ENCODE data around the gene MPDZ. TPM values are rescaled to one million over a fixed set of nuclear protein-coding genes. Genes with fewer than 3 reads are reported as not detected.

MPDZ gene
- polyA plus RNA-seq, 3 donors from 2014 or later = not detected

DNA sequence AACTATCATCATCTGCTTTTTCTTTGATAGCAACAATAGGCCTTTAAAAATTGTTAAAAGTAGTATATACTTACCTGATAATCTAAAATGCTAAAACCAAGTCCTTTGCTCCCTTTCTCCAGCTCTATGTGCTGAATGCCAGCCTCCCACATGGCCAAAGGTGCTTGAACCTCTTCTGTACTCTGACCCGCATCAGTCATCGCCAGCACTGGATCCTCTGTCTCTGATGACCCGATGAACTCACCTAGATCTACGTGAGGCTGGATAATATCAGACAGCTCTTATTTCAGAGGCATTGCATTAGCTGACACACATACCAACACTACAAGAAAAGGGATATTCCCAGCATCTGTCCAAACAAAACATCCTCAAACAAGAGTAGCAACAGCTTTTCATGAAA lies 89.5 kb downstream of the MPDZ start:
- no peak for DNase-seq
- Mint-ChIP-seq H3K9me3 (peaks cover 6 to 39% (median 9%) of the 10 kb centered on the region in 6 donors), H3K27me3 (ENCODE audit: low read depth in 3 of 3) (no peaks in the 10 kb centered on the region), H3K4me3 (no peak overlapping the region), H3K4me1 (no peaks in the 10 kb centered on the region), H3K36me3 (no peaks in the 10 kb centered on the region), H3K27ac (no peak overlapping the region)

DNA sequence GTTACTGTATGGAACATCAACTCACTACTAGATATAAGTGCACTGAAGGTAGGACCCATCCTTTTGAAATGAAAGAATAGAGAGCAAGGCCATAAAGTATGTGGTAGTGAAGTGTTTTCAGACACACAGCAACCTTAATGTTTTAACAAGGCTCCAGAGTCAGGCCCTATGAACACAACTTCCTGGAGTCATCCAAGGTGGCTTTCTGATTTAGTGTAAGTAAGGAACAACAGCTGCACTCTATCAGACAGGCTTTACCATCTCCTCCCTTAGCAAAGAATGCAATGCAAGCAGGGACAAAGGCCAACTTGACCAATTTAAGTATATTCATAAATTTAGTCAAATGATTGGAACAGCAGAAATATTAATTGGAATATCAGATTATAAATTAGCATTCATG lies 90.1 kb downstream of the MPDZ start:
- Mint-ChIP-seq H3K36me3 (no peaks in the 10 kb centered on the region), H3K4me1 (no peaks in the 10 kb centered on the region), H3K27ac (no peak overlapping the region), H3K27me3 (ENCODE audit: low read depth in 3 of 3) (no peaks in the 10 kb centered on the region), H3K4me3 (no peak overlapping the region), H3K9me3 (peaks cover 6 to 38% (median 7%) of the 10 kb centered on the region in 6 donors)
- DNase-seq = no peak

DNA sequence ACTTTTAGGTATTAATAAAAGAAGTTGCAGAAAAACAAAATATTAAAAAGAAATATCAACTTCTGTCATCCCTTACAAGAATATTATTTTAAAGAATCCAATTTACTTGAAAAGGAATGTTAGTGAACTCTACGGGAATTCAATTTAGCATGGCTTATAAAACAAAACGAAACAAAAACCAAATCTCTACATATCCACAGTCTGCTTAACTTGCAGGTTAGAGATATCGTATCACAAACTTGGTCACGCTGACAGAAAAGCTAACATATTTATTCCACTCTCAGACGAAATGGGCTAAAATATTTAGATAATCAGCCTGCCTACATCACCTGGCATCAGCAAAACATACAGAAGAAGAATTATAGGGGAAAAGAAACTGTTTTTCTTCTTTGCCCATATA lies 92.7 kb downstream of the MPDZ start:
- no peak overlapping the region for H3K27ac Mint-ChIP-seq
- no peaks in the 10 kb centered on the region for H3K4me1 Mint-ChIP-seq
- peaks cover 2 to 32% (median 6%) of the 10 kb centered on the region in 6 donors for H3K9me3 Mint-ChIP-seq
- H3K27me3 Mint-ChIP-seq (ENCODE audit: low read depth in 3 of 3) = no peaks in the 10 kb centered on the region
- H3K4me3 Mint-ChIP-seq = no peak overlapping the region
- H3K36me3 Mint-ChIP-seq = peaks cover 0 to 3% (median 0%) of the 10 kb centered on the region in 3 donors
- no peak for DNase-seq

DNA sequence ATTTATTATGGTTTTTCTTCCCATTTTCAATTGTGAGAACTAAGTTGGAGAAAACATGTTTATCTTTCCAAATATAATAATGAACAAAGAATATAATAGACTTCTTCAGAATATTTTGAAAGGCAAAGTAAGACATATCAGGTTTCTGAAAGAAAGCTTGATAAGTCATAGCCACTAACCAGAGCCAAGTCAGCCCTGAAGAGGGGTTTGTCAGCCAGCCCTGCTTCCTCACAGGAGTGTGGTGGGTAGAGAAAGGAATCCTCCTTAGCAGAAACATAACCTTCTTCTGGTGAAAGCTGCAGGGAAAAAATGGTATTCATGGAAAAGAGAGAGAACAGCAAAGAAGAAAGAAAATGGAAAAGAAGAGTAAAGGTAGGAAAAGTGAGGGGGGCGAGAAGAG lies 93.4 kb downstream of the MPDZ start:
- H3K4me3 Mint-ChIP-seq = no peak overlapping the region
- peaks cover 3 to 28% (median 8%) of the 10 kb centered on the region in 6 donors for H3K9me3 Mint-ChIP-seq
- no peak for DNase-seq
- no peaks in the 10 kb centered on the region for H3K4me1 Mint-ChIP-seq
- no peak overlapping the region for H3K27ac Mint-ChIP-seq
- H3K27me3 Mint-ChIP-seq (ENCODE audit: low read depth in 3 of 3) = no peaks in the 10 kb centered on the region
- H3K36me3 Mint-ChIP-seq = peaks cover 0 to 3% (median 0%) of the 10 kb centered on the region in 3 donors

DNA sequence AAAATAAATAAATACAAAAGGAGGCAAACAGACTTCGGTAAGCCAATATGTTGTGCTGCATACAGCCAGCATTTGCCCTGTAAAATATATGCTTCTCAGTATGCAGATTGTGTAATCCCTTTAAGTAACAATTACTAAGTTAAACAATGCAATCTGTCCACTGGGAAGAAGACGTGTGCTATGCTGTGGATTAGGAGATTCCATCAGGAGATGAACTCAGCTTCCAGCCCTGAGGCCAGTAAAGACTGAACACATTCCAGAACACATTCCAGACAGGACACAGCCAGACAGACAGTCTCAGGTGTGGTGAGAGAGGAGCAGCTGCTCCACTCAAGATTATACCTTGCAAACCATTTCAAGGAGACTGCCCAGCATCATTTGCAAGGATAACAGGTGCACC lies 97.8 kb downstream of the MPDZ start:
- no peak for DNase-seq
- peaks cover 0 to 25% (median 6%) of the 10 kb centered on the region in 6 donors for H3K9me3 Mint-ChIP-seq
- H3K4me3 Mint-ChIP-seq = no peak overlapping the region
- H3K4me1 Mint-ChIP-seq = no peaks in the 10 kb centered on the region
- H3K27ac Mint-ChIP-seq = no peak overlapping the region
- peaks cover 0 to 3% (median 0%) of the 10 kb centered on the region in 3 donors for H3K36me3 Mint-ChIP-seq
- H3K27me3 Mint-ChIP-seq (ENCODE audit: low read depth in 3 of 3) = peaks cover 0 to 3% (median 0%) of the 10 kb centered on the region in 3 donors

DNA sequence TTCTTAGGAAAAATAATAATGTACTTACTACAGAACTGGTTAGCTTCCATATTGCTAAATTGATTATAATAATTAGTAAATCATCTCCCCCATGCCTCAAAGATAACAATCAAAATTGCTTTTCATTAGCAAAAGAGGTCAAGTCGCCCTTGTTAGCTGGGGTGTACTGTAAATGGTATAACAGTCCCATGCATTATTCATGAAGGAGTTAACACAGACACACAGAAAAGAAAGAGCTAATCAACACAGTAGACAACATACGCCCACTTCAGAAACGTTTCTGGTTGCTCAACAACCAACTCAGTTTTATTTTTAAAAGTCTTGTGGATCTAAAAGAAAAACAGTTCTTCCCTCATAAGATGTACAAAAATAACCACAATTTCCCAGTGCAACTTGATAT lies 100.2 kb downstream of the MPDZ start:
- Mint-ChIP-seq H3K9me3 (peaks cover 0 to 31% (median 7%) of the 10 kb centered on the region in 6 donors), H3K27ac (no peak overlapping the region), H3K27me3 (ENCODE audit: low read depth in 3 of 3) (peaks cover 0 to 3% (median 0%) of the 10 kb centered on the region in 3 donors), H3K36me3 (peaks cover 0 to 3% (median 0%) of the 10 kb centered on the region in 3 donors), H3K4me3 (no peak overlapping the region), H3K4me1 (no peaks in the 10 kb centered on the region)
- no peak for DNase-seq

DNA sequence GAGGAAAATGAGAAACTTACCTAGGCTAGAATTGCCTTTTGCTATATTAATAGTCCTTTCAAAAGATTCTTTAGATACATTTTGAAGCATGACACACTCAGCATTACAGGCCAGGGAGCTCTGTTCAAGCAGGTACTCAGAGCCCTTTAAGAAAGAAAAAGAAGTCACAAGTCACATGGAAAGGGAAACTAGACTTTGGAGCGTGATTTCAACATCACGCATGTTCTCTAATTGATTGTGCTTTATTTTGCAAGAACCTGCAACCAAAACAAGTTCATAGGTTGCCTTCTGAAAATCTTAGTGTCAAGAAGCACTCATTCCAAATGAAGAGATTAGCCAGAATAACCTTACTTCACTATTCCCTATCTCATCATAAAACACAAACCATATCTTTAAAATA lies 103.8 kb downstream of the MPDZ start:
- H3K36me3 Mint-ChIP-seq = peaks cover 0 to 5% (median 0%) of the 10 kb centered on the region in 3 donors
- no peak overlapping the region for H3K27ac Mint-ChIP-seq
- no peak for DNase-seq
- H3K9me3 Mint-ChIP-seq = peaks cover 4 to 41% (median 13%) of the 10 kb centered on the region in 6 donors
- H3K4me3 Mint-ChIP-seq = no peak overlapping the region
- no peaks in the 10 kb centered on the region for H3K4me1 Mint-ChIP-seq
- H3K27me3 Mint-ChIP-seq (ENCODE audit: low read depth in 3 of 3) = peaks cover 0 to 3% (median 0%) of the 10 kb centered on the region in 3 donors

DNA sequence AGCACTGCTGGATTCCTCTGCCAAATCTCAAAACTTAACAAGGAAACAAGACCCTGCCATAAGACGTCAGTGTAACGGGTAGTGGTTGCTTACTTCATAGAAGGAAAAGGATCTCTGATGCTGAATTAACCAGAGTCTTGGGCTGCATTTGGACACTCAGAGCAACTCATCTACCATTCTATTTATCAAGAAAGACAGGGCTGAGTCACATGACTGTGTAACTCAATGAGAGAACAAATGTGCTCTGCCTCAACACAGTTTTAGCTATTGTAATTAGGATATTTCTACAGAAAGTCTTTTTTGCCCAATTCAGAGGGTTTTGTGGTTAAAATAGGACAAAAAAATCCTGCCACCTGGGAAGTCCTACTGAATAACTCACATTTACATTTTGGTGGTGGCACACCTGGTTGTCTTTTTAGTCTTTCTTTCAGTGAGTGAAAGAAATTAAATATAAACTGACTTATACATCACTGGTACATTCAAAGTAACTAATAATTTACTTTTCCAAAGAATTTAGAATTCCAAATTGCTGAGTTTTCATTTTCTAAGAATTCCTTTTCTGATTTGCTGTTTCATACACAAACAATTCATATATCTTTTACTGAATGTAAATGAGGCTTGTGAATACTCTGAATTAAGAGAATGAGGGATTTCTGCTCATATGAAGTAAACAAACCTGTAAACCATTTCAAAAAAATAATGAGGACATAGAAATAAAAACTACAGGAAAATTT lies 104.4 kb downstream of the MPDZ start:
- Mint-ChIP-seq H3K4me3 (no peak overlapping the region), H3K4me1 (no peaks in the 10 kb centered on the region), H3K9me3 (peaks cover 4 to 40% (median 13%) of the 10 kb centered on the region in 6 donors), H3K27me3 (ENCODE audit: low read depth in 3 of 3) (peaks cover 0 to 1% (median 0%) of the 10 kb centered on the region in 3 donors), H3K27ac (no peak overlapping the region), H3K36me3 (peaks cover 0 to 5% (median 0%) of the 10 kb centered on the region in 3 donors)
- no peak for DNase-seq

DNA sequence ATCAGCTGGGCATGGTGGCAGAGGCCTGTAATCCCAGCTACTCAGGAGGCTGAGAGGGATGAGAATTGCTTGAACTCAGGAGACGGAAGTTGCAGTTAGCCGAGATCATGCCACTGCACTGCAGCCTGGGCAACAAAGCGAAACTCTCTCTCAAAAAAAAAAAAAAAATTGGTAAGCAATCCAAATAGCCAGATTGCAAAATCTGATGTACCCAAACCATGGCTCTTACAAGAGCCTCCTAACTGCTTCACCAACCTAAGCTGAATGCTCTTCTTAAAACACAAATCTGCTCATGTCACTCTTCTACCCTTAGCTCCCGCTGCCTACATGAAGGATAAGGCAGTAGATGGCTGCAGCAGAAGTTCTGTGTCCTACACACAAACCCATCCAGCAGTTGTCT lies 105.9 kb downstream of the MPDZ start:
- Mint-ChIP-seq H3K36me3 (peaks cover 0 to 5% (median 0%) of the 10 kb centered on the region in 3 donors), H3K9me3 (peaks cover 4 to 31% (median 17%) of the 10 kb centered on the region in 6 donors), H3K27me3 (ENCODE audit: low read depth in 3 of 3) (no peaks in the 10 kb centered on the region), H3K4me3 (no peak overlapping the region), H3K4me1 (no peaks in the 10 kb centered on the region), H3K27ac (no peak overlapping the region)
- no peak for DNase-seq

DNA sequence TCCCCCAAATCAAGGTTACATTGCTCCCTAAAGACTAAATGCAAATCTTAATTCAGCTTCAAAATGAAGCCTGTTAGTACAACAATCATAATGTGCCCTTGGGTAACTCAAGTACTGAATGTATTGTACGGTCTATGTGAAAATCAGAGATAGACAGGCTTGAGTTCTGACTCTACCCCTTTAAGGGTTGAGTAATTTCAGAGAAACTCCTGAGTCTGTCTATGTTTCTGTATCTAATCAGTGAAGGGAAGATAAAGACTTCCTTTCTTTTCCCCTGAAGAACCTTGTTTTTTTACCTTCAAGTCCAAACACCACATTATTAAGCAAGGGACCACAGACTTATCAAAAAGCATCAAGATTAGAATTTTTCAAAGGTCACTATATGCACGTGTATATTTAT lies 108.2 kb downstream of the MPDZ start:
- H3K36me3 Mint-ChIP-seq = peaks cover 0 to 5% (median 0%) of the 10 kb centered on the region in 3 donors
- H3K9me3 Mint-ChIP-seq = peaks cover 4 to 42% (median 17%) of the 10 kb centered on the region in 6 donors
- H3K27me3 Mint-ChIP-seq (ENCODE audit: low read depth in 3 of 3) = no peaks in the 10 kb centered on the region

DNA sequence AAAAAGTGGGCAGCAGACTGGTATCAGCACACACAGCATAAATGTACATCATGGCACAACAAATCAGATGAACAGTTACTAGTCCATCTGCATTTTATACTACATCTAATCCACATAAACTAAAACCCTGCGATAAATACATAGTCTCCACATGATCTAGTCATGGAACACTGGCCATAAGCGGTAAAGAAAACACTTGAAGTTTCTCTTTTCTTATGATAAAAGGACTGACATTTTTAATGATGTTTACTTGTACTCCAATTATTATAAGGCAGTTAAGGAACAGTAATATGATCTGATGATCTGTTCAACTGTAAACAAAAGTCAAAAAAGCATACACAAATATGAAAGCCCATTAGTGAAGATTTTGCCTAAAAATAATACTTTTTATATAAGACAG lies 112.5 kb downstream of the MPDZ start:
- DNase-seq = no peak
- Mint-ChIP-seq H3K27ac (no peak overlapping the region), H3K4me1 (no peaks in the 10 kb centered on the region), H3K36me3 (no peaks in the 10 kb centered on the region), H3K9me3 (peaks cover 0 to 54% (median 13%) of the 10 kb centered on the region in 6 donors), H3K27me3 (ENCODE audit: low read depth in 3 of 3) (no peaks in the 10 kb centered on the region), H3K4me3 (no peak overlapping the region)

More for the DNA sequence above, 108.2 kb downstream of the MPDZ start:
- H3K27ac Mint-ChIP-seq = no peak overlapping the region
- no peaks in the 10 kb centered on the region for H3K4me1 Mint-ChIP-seq
- no peak for DNase-seq
- no peak overlapping the region for H3K4me3 Mint-ChIP-seq

DNA sequence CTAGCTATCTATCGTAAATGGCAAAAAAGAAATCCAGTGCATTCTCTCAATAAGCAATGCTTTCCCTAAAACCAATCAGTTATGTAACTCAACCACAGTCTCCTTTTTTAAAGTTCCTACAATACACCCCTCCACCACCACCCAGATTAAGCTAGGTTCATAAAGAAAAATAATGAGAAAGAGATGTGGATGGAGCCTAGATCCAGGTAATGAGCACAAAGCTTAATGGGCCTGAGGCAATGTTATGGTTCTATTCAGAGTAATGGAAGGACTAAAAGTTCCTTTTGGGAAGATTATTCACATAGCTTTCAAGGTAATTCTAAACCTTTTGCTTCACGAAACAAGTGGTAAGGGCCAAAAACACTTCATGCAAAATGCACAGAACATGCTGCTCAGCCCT lies 113.5 kb downstream of the MPDZ start:
- Mint-ChIP-seq H3K27me3 (ENCODE audit: low read depth in 3 of 3) (no peaks in the 10 kb centered on the region), H3K4me3 (no peak overlapping the region), H3K36me3 (no peaks in the 10 kb centered on the region), H3K9me3 (peaks cover 0 to 48% (median 13%) of the 10 kb centered on the region in 6 donors), H3K4me1 (no peaks in the 10 kb centered on the region), H3K27ac (no peak overlapping the region)
- no peak for DNase-seq

DNA sequence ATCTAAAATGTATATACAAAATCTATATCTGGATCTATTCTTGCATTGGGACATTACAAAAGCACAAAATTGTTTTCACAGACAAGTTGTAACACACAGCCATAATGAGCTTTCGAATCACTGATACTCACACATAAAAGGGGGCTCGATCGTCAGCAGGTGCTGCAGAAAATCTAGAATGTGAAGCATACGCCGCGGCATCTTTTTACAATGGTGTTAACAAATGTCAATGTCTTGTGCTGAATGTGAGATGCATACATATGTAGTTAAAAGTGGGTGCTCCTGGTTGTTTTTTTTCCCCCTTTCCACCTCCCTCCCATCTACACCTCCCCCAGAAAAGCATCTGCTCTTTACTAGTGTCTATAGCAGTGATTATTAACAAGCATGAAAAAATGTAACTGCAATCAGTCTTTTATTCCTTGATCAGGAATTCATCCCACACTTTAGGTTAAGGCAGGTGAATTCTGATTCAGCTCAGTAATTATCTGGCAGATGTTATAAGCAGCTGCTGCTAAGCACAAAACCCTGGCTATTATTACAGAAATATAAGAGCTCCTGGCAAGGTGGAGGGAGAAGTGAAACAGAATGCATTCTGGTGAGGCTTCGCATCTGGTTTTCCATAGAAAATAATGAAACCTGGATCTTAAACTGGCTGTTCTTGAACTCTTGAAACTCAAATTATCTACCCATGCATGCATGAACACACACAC lies 114.1 kb downstream of the MPDZ start:
- Mint-ChIP-seq H3K27me3 (ENCODE audit: low read depth in 3 of 3) (no peaks in the 10 kb centered on the region), H3K27ac (no peak overlapping the region), H3K4me3 (no peak overlapping the region), H3K36me3 (no peaks in the 10 kb centered on the region), H3K9me3 (peaks cover 0 to 45% (median 14%) of the 10 kb centered on the region in 6 donors), H3K4me1 (no peaks in the 10 kb centered on the region)
- DNase-seq = no peak

DNA sequence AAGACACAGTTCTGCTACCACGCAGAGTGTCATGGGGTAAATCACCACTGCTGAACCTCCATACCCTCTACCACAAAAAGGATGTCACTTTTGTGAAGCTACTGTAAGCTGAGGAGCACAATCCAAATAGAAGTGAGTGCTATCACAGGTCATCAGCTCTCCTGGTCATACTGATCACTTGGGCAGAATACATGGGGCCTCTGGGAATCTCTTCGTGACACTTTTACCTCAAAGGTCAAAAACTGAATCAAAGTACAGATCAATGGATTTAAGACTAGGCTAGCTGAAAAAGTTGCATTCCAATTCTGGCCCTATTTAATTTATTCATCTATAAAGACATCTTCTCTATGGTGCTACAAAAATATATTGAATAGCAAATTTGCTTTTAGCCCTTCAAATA lies 115.5 kb downstream of the MPDZ start:
- H3K27ac Mint-ChIP-seq = no peak overlapping the region
- H3K27me3 Mint-ChIP-seq (ENCODE audit: low read depth in 3 of 3) = no peaks in the 10 kb centered on the region
- no peaks in the 10 kb centered on the region for H3K36me3 Mint-ChIP-seq
- H3K4me3 Mint-ChIP-seq = no peak overlapping the region
- no peaks in the 10 kb centered on the region for H3K4me1 Mint-ChIP-seq
- H3K9me3 Mint-ChIP-seq = peaks cover 0 to 45% (median 9%) of the 10 kb centered on the region in 6 donors
- DNase-seq = no peak

Measured in immature natural killer cell (primary cell).